ENCODE data around the gene CFAP97. TPM values are rescaled to one million over a fixed set of nuclear protein-coding genes. Genes with fewer than 3 reads are reported as not detected.
A peak's percentile ranks its signal among the peaks of the same experiment; 100 is the strongest.

CFAP97 gene
- total RNA-seq, 6 experiments from 2014 or later = 11.7 to 25.6 (median 20.5) TPM

- no peak overlapping the region for H3K27ac ChIP-seq
- 94% methylated on average over 7 of the region's 7 CpGs for WGBS (ENCODE audit: insufficient coverage, low coverage, low lambda C conversion rate, missing lambda C conversion rate)
- H3K4me3 ChIP-seq = no peak overlapping the region
- intact Hi-C loops (cut with DNase I) = no loop called here
- no peaks in the 10 kb centered on the region for H3K36me3 ChIP-seq
- DNase-seq (no peak), ATAC-seq (no peak)
- peaks cover 0 to 8% (median 0%) of the 10 kb centered on the region in 4 donors for H3K4me1 ChIP-seq
- TF ChIP-seq CTCF (IDR thresholded peaks at IDR 0.05) (no peak), POLR2A (IDR thresholded peaks at IDR 0.05) (no peak)
- H3K27me3 ChIP-seq = no peaks in the 10 kb centered on the region
- no peaks in the 10 kb centered on the region for H3K9me3 ChIP-seq
Measured at GRCh38 chr4:185118876-185119275, 84.9 kb downstream of the CFAP97 start.

- Histone ChIP-seq H3K36me3 (no peaks in the 10 kb centered on the region), H3K4me3 (no peak overlapping the region), H3K27ac (no peak overlapping the region), H3K27me3 (no peaks in the 10 kb centered on the region), H3K9me3 (no peaks in the 10 kb centered on the region), H3K4me1 (peaks cover 0 to 8% (median 0%) of the 10 kb centered on the region in 4 donors)
- WGBS (ENCODE audit: insufficient coverage, low coverage, low lambda C conversion rate, missing lambda C conversion rate) = 92% methylated on average over 5 of the region's 7 CpGs
- ATAC-seq (no peak), DNase-seq (no peak)
- TF ChIP-seq POLR2A (IDR thresholded peaks at IDR 0.05) = no peak
- TF ChIP-seq CTCF (IDR thresholded peaks at IDR 0.05) = no peak
- intact Hi-C loops (cut with DNase I) = no loop called here
Measured at GRCh38 chr4:185117300-185117934, 86.4 kb downstream of the CFAP97 start.

- peak overlapping the region in 2 of 3 donors; percentile 37 to 65 for H3K27ac ChIP-seq
- WGBS (ENCODE audit: insufficient coverage, low coverage, low lambda C conversion rate, missing lambda C conversion rate) = 14% methylated on average over 9 of the region's 9 CpGs
- no peaks in the 10 kb centered on the region for H3K9me3 ChIP-seq
- peak overlapping the region in 1 of 3 donors; percentile 6 for H3K4me3 ChIP-seq
- intact Hi-C loops (cut with DNase I) = no loop called here
- peaks cover 0 to 11% (median 2%) of the 10 kb centered on the region in 4 donors for H3K4me1 ChIP-seq
- peak; percentile 72 to 86 (median 85) for DNase-seq
- peak; percentile 89 to 98 (median 96) for ATAC-seq
- H3K27me3 ChIP-seq = no peaks in the 10 kb centered on the region
- no peaks in the 10 kb centered on the region for H3K36me3 ChIP-seq
- peak in 1 of 4 donors; percentile 4 for TF ChIP-seq CTCF (IDR thresholded peaks at IDR 0.05)
- TF ChIP-seq POLR2A (IDR thresholded peaks at IDR 0.05) = peak; percentile 24
Measured at GRCh38 chr4:185115827-185116232, 88.0 kb downstream of the CFAP97 start.

- no peak for TF ChIP-seq POLR2A (IDR thresholded peaks at IDR 0.05)
- no peak for TF ChIP-seq CTCF (IDR thresholded peaks at IDR 0.05)
- Histone ChIP-seq H3K9me3 (no peaks in the 10 kb centered on the region), H3K27ac (no peak overlapping the region), H3K36me3 (no peaks in the 10 kb centered on the region), H3K4me3 (no peak overlapping the region), H3K4me1 (peaks cover 0 to 31% (median 10%) of the 10 kb centered on the region in 4 donors), H3K27me3 (no peaks in the 10 kb centered on the region)
- intact Hi-C loops (cut with DNase I) = no loop called here
- DNase-seq = no peak
- 84% methylated on average over 2 of the region's 2 CpGs for WGBS (ENCODE audit: insufficient coverage, low coverage, low lambda C conversion rate, missing lambda C conversion rate)
- no peak for ATAC-seq
Measured at GRCh38 chr4:185113340-185113739, 90.5 kb downstream of the CFAP97 start.
